Astrocyte of the cerebellum (primary cell): ENCODE results near the gene SIK1.
"Not testable (repeated sequence)": the region's sequence is repeated elsewhere in the genome, so short reads cannot be mapped to it uniquely, and the experiment has no call there.

ENCODE experiments used
- DNase-seq: peaks from one replicate; pipeline ENCODE4 v3.0.0-alpha.2; 2011; ENCODE audit warnings: low read depth
- H3K4me3 ChIP-seq: 2 replicates; pipeline ENCODE4 v1.5.1; 2011; ENCODE audit warnings: mild to moderate bottlenecking, low read depth, low read length, moderate library complexity
- in situ Hi-C: cut with HindIII; loops from 2 replicates; pipeline ENCODE4 v1.10.0; 2017; ENCODE audit warnings: low sequenced_read_pairs

Gene SIK1

GRCh38 chr21:43446277-43446932 is 19.5 kb upstream of the SIK1 start:
- H3K4me3 ChIP-seq, DNase-seq, in situ Hi-C loops: not testable (repeated sequence)

- DNase-seq, H3K4me3 ChIP-seq, in situ Hi-C loops: not testable (repeated sequence)
Measured at GRCh38 chr21:43444524-43444923, 17.6 kb upstream of the SIK1 start.

- in situ Hi-C loops, DNase-seq, H3K4me3 ChIP-seq: not testable (repeated sequence)
Measured at GRCh38 chr21:43442571-43442970, 15.6 kb upstream of the SIK1 start.

GRCh38 chr21:43440835-43441727 is 14.2 kb upstream of the SIK1 start:
- H3K4me3 ChIP-seq, in situ Hi-C loops, DNase-seq: not testable (repeated sequence)

- in situ Hi-C loops, DNase-seq, H3K4me3 ChIP-seq: not testable (repeated sequence)
Measured at GRCh38 chr21:43439316-43440075, 12.6 kb upstream of the SIK1 start.

- H3K4me3 ChIP-seq, in situ Hi-C loops, DNase-seq: not testable (repeated sequence)
Measured at GRCh38 chr21:43436272-43436671, 9.3 kb upstream of the SIK1 start.

- in situ Hi-C loops, DNase-seq, H3K4me3 ChIP-seq: not testable (repeated sequence)
Measured at GRCh38 chr21:43433340-43434136, 6.6 kb upstream of the SIK1 start.

GRCh38 chr21:43430830-43431416 is 4.0 kb upstream of the SIK1 start:
- DNase-seq, in situ Hi-C loops, H3K4me3 ChIP-seq: not testable (repeated sequence)

- DNase-seq, in situ Hi-C loops, H3K4me3 ChIP-seq: not testable (repeated sequence)
Measured at GRCh38 chr21:43428964-43429363, 2.0 kb upstream of the SIK1 start.

GRCh38 chr21:43427242-43427559 is 270 bp upstream of the SIK1 start:
- DNase-seq, H3K4me3 ChIP-seq, in situ Hi-C loops: not testable (repeated sequence)

GRCh38 chr21:43426004-43426403 is 927 bp downstream of the SIK1 start:
- DNase-seq, H3K4me3 ChIP-seq, in situ Hi-C loops: not testable (repeated sequence)

GRCh38 chr21:43419475-43419874 is 7.5 kb downstream of the SIK1 start:
- H3K4me3 ChIP-seq, DNase-seq, in situ Hi-C loops: not testable (repeated sequence)

- H3K4me3 ChIP-seq, in situ Hi-C loops, DNase-seq: not testable (repeated sequence)
Measured at GRCh38 chr21:43414576-43414975, 12.4 kb downstream of the SIK1 start.

GRCh38 chr21:43412020-43412788 is 14.7 kb downstream of the SIK1 start:
- H3K4me3 ChIP-seq, DNase-seq, in situ Hi-C loops: not testable (repeated sequence)

GRCh38 chr21:43410456-43411068 is 16.4 kb downstream of the SIK1 start:
- in situ Hi-C loops, H3K4me3 ChIP-seq, DNase-seq: not testable (repeated sequence)

- in situ Hi-C loops, H3K4me3 ChIP-seq, DNase-seq: not testable (repeated sequence)
Measured at GRCh38 chr21:43407139-43407538, 19.8 kb downstream of the SIK1 start.
